PC-3 (cell line): ENCODE results near the gene NOC2L. TPM values are rescaled to one million over a fixed set of nuclear protein-coding genes. Genes with fewer than 3 reads are reported as not detected.

ENCODE experiments used
- ATAC-seq: fragments of 200-7000 bp; cut with Tn5 transposase; 2 replicates; pipeline ENCODE4 v1.9.1; 2020; ENCODE audit warnings: mild to moderate bottlenecking, moderate library complexity
- BruUV-seq: library from RNA; stranded (reverse); fragments of 400-500 nt; replicated peaks from 2 replicates; lab custom pipeline; 2021; lab: Mats Ljungman, UMichigan
- CTCF ChIA-PET: fragments of 300-600 bp; sonication (Branson Sonifier 250); formaldehyde crosslinking; loops from one replicate; lab custom pipeline; 2022; ENCODE audit warnings: antibody characterized with exemption; lab: Charles Lee
- POLR2A ChIA-PET: fragments of 300-600 bp; sonication (Branson Sonifier 250); formaldehyde crosslinking; loops from one replicate; lab custom pipeline; 2022; ENCODE audit warnings: antibody characterized with exemption; ENCODE audit not compliant: unreplicated experiment; lab: Charles Lee
- DNase-seq: peaks from one replicate; pipeline ENCODE4 v3.0.0-alpha.2; 2015
- H2AFZ ChIP-seq: fragments of 300-600 bp; sonication (generic); 2 replicates; pipeline ENCODE4 v1.6.0; 2016; ENCODE audit warnings: antibody characterized with exemption, low read length
- H3F3A ChIP-seq: fragments of 300-600 bp; sonication (generic); one replicate; pipeline ENCODE4 v1.6.0; 2017; ENCODE audit warnings: antibody characterized with exemption, low read length, control low read depth, mild to moderate bottlenecking; ENCODE audit not compliant: unreplicated experiment
- H3K27ac ChIP-seq: fragments of 300-600 bp; sonication (generic); 2 replicates; pipeline ENCODE4 v1.5.1; 2016; ENCODE audit warnings: mild to moderate bottlenecking, low read length
- H3K27me3 ChIP-seq: fragments of 300-600 bp; sonication (generic); 2 replicates; pipeline ENCODE4 v1.6.1; 2016; ENCODE audit warnings: low read length, mixed read lengths
- H3K36me3 ChIP-seq: fragments of 300-600 bp; sonication (generic); 2 replicates; pipeline ENCODE4 v1.6.1; 2016; ENCODE audit warnings: low read depth, mixed run types, low read length, mixed read lengths
- H3K4me1 ChIP-seq: fragments of 300-600 bp; sonication (generic); 2 replicates; pipeline ENCODE4 v1.5.1; 2016; ENCODE audit warnings: low read length; ENCODE audit not compliant: insufficient read depth
- H3K4me2 ChIP-seq: fragments of 300-600 bp; sonication (generic); 2 replicates; pipeline ENCODE4 v1.6.0; 2016; ENCODE audit warnings: low read length
- H3K4me3 ChIP-seq: fragments of 300-600 bp; sonication (generic); 2 replicates; pipeline ENCODE4 v1.5.1; 2016; ENCODE audit warnings: mild to moderate bottlenecking, low read length, mixed read lengths
- H3K79me2 ChIP-seq: fragments of 300-600 bp; sonication (generic); 2 replicates; pipeline ENCODE4 v1.6.1; 2017; ENCODE audit warnings: low read length, mixed read lengths
- H3K9ac ChIP-seq: fragments of 300-600 bp; sonication (generic); 2 replicates; pipeline ENCODE4 v1.6.0; 2016; ENCODE audit warnings: mild to moderate bottlenecking, low read length
- H3K9me2 ChIP-seq: fragments of 300-600 bp; sonication (generic); replicated peaks from 2 replicates; pipeline ENCODE4 v1.6.1; 2016; ENCODE audit warnings: mixed run types, low read length, mixed read lengths
- H3K9me3 ChIP-seq: fragments of 300-600 bp; sonication (generic); 2 replicates; pipeline ENCODE4 v1.6.1; 2016; ENCODE audit warnings: low read length, mixed read lengths
- H4K20me1 ChIP-seq: fragments of 300-600 bp; sonication (generic); 2 replicates; pipeline ENCODE4 v1.6.1; 2016; ENCODE audit warnings: low read length, mixed read lengths
- CTCF ChIP-seq: fragments of 300-600 bp; sonication (generic); conservative IDR thresholded peaks from 2 replicates; pipeline ENCODE4 v1.5.1; 2017; ENCODE audit warnings: antibody characterized with exemption, low read depth, mild to moderate bottlenecking, low read length
- EZH2 ChIP-seq: fragments of 300-600 bp; sonication (generic); IDR thresholded peaks from one replicate; pipeline ENCODE4 v1.6.1; 2017; ENCODE audit warnings: antibody characterized with exemption, mild to moderate bottlenecking, low read length; ENCODE audit not compliant: unreplicated experiment
- EZH2phosphoT487 ChIP-seq: fragments of 300-600 bp; sonication (generic); IDR thresholded peaks from 2 replicates; pipeline ENCODE4 v1.6.1; 2018; ENCODE audit warnings: mild to moderate bottlenecking, antibody characterized with exemption, low read length, borderline replicate concordance
- intact Hi-C: fragments of 100-400 bp; cut with micrococcal nuclease; formaldehyde crosslinking; loops from 2 replicates; pipeline ENCODE4 v1.9.0; 2023
- total RNA-seq: library from RNA; depleted of rRNA; stranded (reverse); fragments of >200 nt; gene quantifications from 2 replicates; pipeline ENCODE4 v1.2.3, GENCODE V29; 2014

Gene NOC2L
- total RNA-seq, 1 experiment from 2014 or later = 262 TPM

- BruUV-seq = no TSS peak
- intact Hi-C loops = loop anchor here (2.0 kb wide), 1 partner anchor 18 kb away; no protein-coding TSS in a partner anchor
- Histone ChIP-seq H3K9me2 (no peaks in the 10 kb centered on the region), H3K4me1 (peaks cover 10% of the 10 kb centered on the region), H3F3A (no peaks in the 10 kb centered on the region), H3K9ac (no peak overlapping the region), H3K79me2 (no peaks in the 10 kb centered on the region), H3K27ac (no peak overlapping the region), H3K27me3 (peaks cover 85% of the 10 kb centered on the region), H2AFZ (no peak overlapping the region), H3K36me3 (no peaks in the 10 kb centered on the region), H3K9me3 (no peaks in the 10 kb centered on the region), H3K4me2 (peak overlapping the region; percentile 38), H4K20me1 (no peaks in the 10 kb centered on the region), H3K4me3 (no peak overlapping the region)
- CTCF ChIA-PET = interaction anchor here (0.7 kb wide), 1 partner anchor 17 kb away, joined by 3 read pairs; no protein-coding TSS in a partner anchor
- DNase-seq = peak; percentile 68
- ATAC-seq = peak; percentile 44
- POLR2A ChIA-PET = no interaction called here
- TF ChIP-seq EZH2 (no peak), CTCF (peak; percentile 34; the same call in 1 of the 2 replicates), EZH2phosphoT487 (no peak)
Observed at GRCh38 chr1:921011-921837, 37.8 kb downstream of the NOC2L start.

GRCh38 chr1:920521-920920 lies 38.5 kb downstream of the NOC2L start:
- BruUV-seq = no TSS peak
- no peaks in the 10 kb centered on the region for H3K36me3 ChIP-seq
- H2AFZ ChIP-seq = no peak overlapping the region
- TF ChIP-seq CTCF = no peak
- TF ChIP-seq EZH2phosphoT487 = no peak
- TF ChIP-seq EZH2 = no peak
- no peaks in the 10 kb centered on the region for H3K9me3 ChIP-seq
- H3K79me2 ChIP-seq = no peaks in the 10 kb centered on the region
- intact Hi-C loops = loop anchor here (2.0 kb wide), 1 partner anchor 18 kb away; no protein-coding TSS in a partner anchor
- no peak for ATAC-seq
- H3K9ac ChIP-seq = no peak overlapping the region
- no peaks in the 10 kb centered on the region for H3F3A ChIP-seq
- peaks cover 85% of the 10 kb centered on the region for H3K27me3 ChIP-seq
- POLR2A ChIA-PET = no interaction called here
- no peak overlapping the region for H3K27ac ChIP-seq
- peaks cover 10% of the 10 kb centered on the region for H3K4me1 ChIP-seq
- H3K4me3 ChIP-seq = no peak overlapping the region
- no peaks in the 10 kb centered on the region for H3K9me2 ChIP-seq
- CTCF ChIA-PET = interaction anchor here (0.7 kb wide), 1 partner anchor 17 kb away, joined by 3 read pairs; no protein-coding TSS in a partner anchor
- no peak for DNase-seq
- H4K20me1 ChIP-seq = no peaks in the 10 kb centered on the region
- peak overlapping the region; percentile 38 for H3K4me2 ChIP-seq

DNA sequence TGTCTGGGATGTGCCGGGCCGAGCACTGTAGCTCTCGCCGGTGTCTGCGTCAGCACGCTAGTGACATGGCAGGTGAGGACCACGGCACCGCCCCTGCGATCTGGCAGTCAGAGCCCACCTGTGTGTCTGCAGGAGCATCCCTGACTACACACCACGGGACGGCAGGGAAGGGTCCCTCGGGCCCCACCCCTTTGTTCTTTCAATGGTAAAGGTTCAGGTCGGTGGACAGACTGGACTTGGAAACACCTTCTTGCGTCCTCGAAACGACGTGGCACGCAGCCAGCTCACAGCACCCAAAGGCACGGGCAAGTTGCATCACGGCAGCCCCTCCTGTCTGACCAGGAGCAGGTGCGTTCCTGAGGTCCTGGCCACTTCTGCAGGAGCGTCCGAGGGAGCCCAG lies 39.0 kb downstream of the NOC2L start:
- Histone ChIP-seq H3K9ac (no peak overlapping the region), H4K20me1 (no peaks in the 10 kb centered on the region), H3K4me1 (peaks cover 10% of the 10 kb centered on the region), H3K27ac (no peak overlapping the region), H3K4me2 (peak overlapping the region; percentile 38; the same call in 1 of the 2 replicates), H3K36me3 (no peaks in the 10 kb centered on the region), H3K79me2 (no peaks in the 10 kb centered on the region), H3F3A (no peaks in the 10 kb centered on the region), H3K4me3 (no peak overlapping the region), H2AFZ (no peak overlapping the region), H3K27me3 (peaks cover 85% of the 10 kb centered on the region), H3K9me2 (no peaks in the 10 kb centered on the region), H3K9me3 (no peaks in the 10 kb centered on the region)
- no peak for DNase-seq
- BruUV-seq = no TSS peak
- intact Hi-C loops = loop anchor here (2.0 kb wide), 1 partner anchor 19 kb away; no protein-coding TSS in a partner anchor
- ATAC-seq = no peak
- ChIA-PET CTCF (no interaction called here), POLR2A (no interaction called here)
- TF ChIP-seq EZH2 (no peak), EZH2phosphoT487 (no peak), CTCF (no peak)
